Progenitor cell of endocrine pancreas (in vitro differentiated cells): Measurements from ENCODE around the gene THSD4. TPM values are rescaled to one million over a fixed set of nuclear protein-coding genes. Genes with fewer than 3 reads are reported as not detected.

Experiments
- DNase-seq: peaks from one replicate; pipeline ENCODE4 v3.0.0; 2021; ENCODE audit warnings: low spot score; ENCODE audit not compliant: unreplicated experiment
- H3K27ac Mint-ChIP-seq: 2 replicates; pipeline ENCODE4 v1.8.0; 2021; ENCODE audit warnings: mild to moderate bottlenecking, moderate library complexity, mixed read lengths
- H3K27me3 Mint-ChIP-seq: 2 replicates; pipeline ENCODE4 v1.8.0; 2021; ENCODE audit warnings: mixed read lengths
- H3K36me3 Mint-ChIP-seq: 2 replicates; pipeline ENCODE4 v1.8.0; 2022; ENCODE audit warnings: mixed read lengths; ENCODE audit not compliant: insufficient read depth
- H3K4me1 Mint-ChIP-seq: 2 replicates; pipeline ENCODE4 v1.8.0; 2021; ENCODE audit warnings: low read depth, mixed read lengths
- H3K4me3 Mint-ChIP-seq: 2 replicates; pipeline ENCODE4 v1.8.0; 2021; ENCODE audit warnings: low read depth, mild to moderate bottlenecking, moderate library complexity, mixed read lengths
- H3K9me3 Mint-ChIP-seq: 2 replicates; pipeline ENCODE4 v1.8.0; 2021; ENCODE audit warnings: low read depth, mixed read lengths
- CTCF ChIP-seq: fragments of 200-600 bp; sonication (generic); IDR thresholded peaks from one replicate; pipeline ENCODE4 v1.5.0; 2021; ENCODE audit warnings: antibody characterized with exemption, mild to moderate bottlenecking; ENCODE audit not compliant: unreplicated experiment
- total RNA-seq: library from RNA; stranded (reverse); gene quantifications from 2 replicates; pipeline ENCODE4 v1.2.1, GENCODE V29; 2021

Gene THSD4
- total RNA-seq, 1 donor from 2014 or later = 6.8 TPM

GRCh38 chr15:71821547-71822129, 706.4 kb downstream of the THSD4 start:
- Mint-ChIP-seq H3K4me3 (no peak overlapping the region), H3K4me1 (no peaks in the 10 kb centered on the region), H3K27me3 (no peaks in the 10 kb centered on the region), H3K36me3 (peaks cover 15% of the 10 kb centered on the region), H3K9me3 (peaks cover 21% of the 10 kb centered on the region), H3K27ac (no peak overlapping the region)
- no peak for DNase-seq
- no peak for TF ChIP-seq CTCF

- no peak overlapping the region for H3K4me3 Mint-ChIP-seq
- H3K9me3 Mint-ChIP-seq = peaks cover 18% of the 10 kb centered on the region
- no peak for DNase-seq
- no peaks in the 10 kb centered on the region for H3K4me1 Mint-ChIP-seq
- TF ChIP-seq CTCF = no peak
- H3K27me3 Mint-ChIP-seq = no peaks in the 10 kb centered on the region
- H3K27ac Mint-ChIP-seq = no peak overlapping the region
- peaks cover 19% of the 10 kb centered on the region for H3K36me3 Mint-ChIP-seq
Measured at GRCh38 chr15:71822890-71823630, 707.8 kb downstream of the THSD4 start.

GRCh38 chr15:71823801-71824200, 708.5 kb downstream of the THSD4 start:
- Mint-ChIP-seq H3K27me3 (no peaks in the 10 kb centered on the region), H3K9me3 (peaks cover 14% of the 10 kb centered on the region), H3K36me3 (peaks cover 21% of the 10 kb centered on the region), H3K4me1 (no peaks in the 10 kb centered on the region), H3K4me3 (no peak overlapping the region), H3K27ac (no peak overlapping the region)
- no peak for DNase-seq
- no peak for TF ChIP-seq CTCF

- H3K4me1 Mint-ChIP-seq = no peaks in the 10 kb centered on the region
- H3K27ac Mint-ChIP-seq = no peak overlapping the region
- H3K9me3 Mint-ChIP-seq = peaks cover 12% of the 10 kb centered on the region
- no peak for TF ChIP-seq CTCF
- peaks cover 21% of the 10 kb centered on the region for H3K36me3 Mint-ChIP-seq
- H3K4me3 Mint-ChIP-seq = no peak overlapping the region
- DNase-seq = no peak
- no peaks in the 10 kb centered on the region for H3K27me3 Mint-ChIP-seq
Measured at GRCh38 chr15:71825021-71825730, 709.9 kb downstream of the THSD4 start.

GRCh38 chr15:71826196-71826595, 710.9 kb downstream of the THSD4 start:
- Mint-ChIP-seq H3K36me3 (peaks cover 20% of the 10 kb centered on the region), H3K4me3 (no peak overlapping the region), H3K4me1 (no peaks in the 10 kb centered on the region), H3K27ac (no peak overlapping the region), H3K9me3 (peaks cover 8% of the 10 kb centered on the region), H3K27me3 (no peaks in the 10 kb centered on the region)
- DNase-seq = no peak
- TF ChIP-seq CTCF = no peak
